ENCODE measurements around the gene PTPN1. TPM values are rescaled to one million over a fixed set of nuclear protein-coding genes. Genes with fewer than 3 reads are reported as not detected.
"Not testable (repeated sequence)": the region's sequence is repeated elsewhere in the genome, so short reads cannot be mapped to it uniquely, and the experiment has no call there.

Gene PTPN1
- total RNA-seq, 2 experiments from 2014 or later, result 79.6 to 80.5 TPM

DNA sequence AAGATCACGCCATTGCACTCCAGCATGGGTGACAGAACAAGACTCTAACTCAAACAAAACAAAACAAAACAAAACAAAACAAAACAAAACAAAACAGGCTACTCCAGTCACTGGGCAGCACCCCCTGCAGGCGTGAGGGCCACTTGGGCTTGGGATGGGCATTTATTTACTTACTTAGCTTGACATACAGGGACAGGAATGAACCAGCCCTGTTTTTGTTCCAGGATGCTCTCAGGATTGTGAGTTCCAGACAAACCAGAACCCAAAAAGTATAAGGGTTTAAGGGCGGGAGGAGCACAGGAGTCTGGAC, 4.0 kb upstream of the PTPN1 start:
- POLR2A ChIA-PET, result interaction anchor here (1.4 kb wide), 1 partner anchor 11 kb away, joined by 6 read pairs; no protein-coding TSS in a partner anchor
- H3K27ac Mint-ChIP-seq, result no peak overlapping the region

DNA sequence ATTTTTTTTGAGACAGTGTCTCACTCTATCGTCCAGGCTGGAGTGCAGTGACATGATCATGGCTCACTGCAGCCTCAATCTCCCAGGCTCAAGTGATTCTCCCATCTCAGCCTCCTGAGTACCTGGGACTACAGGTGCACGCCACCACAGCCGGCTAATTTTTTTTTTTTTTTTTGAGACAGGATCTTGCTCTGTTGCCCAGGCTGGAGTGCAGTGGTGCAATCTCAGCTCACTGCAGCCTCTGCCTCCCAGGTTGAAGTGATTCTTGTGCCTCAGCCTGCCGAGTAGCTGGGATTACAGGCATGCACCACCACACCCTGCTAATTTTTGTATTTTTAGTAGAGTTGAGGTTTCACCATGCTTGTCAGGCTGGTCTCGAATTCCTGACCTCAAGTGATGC, 2.4 kb upstream of the PTPN1 start:
- H3K4me3 Mint-ChIP-seq, DNase-seq, H3K27me3 Mint-ChIP-seq, POLR2A ChIA-PET, H3K27ac Mint-ChIP-seq, H3K9me3 Mint-ChIP-seq, CTCF ChIA-PET: not testable (repeated sequence)
- Mint-ChIP-seq H3K4me1 (peaks cover 26% of the 10 kb centered on the region), H3K36me3 (ENCODE audit: low read depth) (peaks cover 17% of the 10 kb centered on the region)

More for the DNA sequence above, 4.0 kb upstream of the PTPN1 start:
- Mint-ChIP-seq H3K4me1 (peaks cover 19% of the 10 kb centered on the region), H3K9me3 (no peaks in the 10 kb centered on the region), H3K27me3 (no peaks in the 10 kb centered on the region), H3K36me3 (ENCODE audit: low read depth) (peaks cover 7% of the 10 kb centered on the region), H3K4me3 (no peak overlapping the region)
- DNase-seq, result no peak
- CTCF ChIA-PET, result interaction anchor here (0.8 to 5.1 kb wide), 8 partner anchors 9 to 81 kb away, joined by 3 to 28 read pairs (median 3); no protein-coding TSS in a partner anchor

DNA sequence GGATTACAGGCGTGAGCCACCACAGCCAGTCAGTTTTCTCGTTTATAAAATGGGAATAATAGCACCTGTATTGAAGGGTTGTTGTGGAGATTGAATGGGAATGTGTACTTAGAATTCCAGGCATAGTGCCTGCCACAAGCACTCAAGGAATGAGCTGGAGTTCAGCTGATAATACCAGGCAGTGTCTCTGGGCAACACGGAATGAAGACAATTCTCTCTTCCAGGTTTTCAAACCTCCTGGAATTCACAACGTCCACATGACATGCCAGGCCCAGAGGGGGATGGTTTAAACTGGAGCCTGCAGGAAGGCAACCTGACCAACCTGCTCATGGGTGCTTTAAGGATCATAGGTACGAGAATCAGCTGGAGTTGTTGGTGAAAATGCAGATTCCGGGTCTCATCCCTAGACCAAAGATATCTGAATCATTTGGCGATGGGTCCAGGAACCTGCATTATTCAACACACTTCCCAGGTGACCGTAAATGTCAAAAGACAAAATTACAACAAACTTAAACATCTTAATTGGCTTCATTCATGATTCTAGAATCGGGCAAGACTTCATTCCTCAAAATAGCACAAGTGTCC, 1.9 kb upstream of the PTPN1 start:
- no peak for DNase-seq
- Mint-ChIP-seq H3K9me3 (no peaks in the 10 kb centered on the region), H3K4me1 (peaks cover 31% of the 10 kb centered on the region), H3K27ac (no peak overlapping the region), H3K36me3 (ENCODE audit: low read depth) (peaks cover 20% of the 10 kb centered on the region), H3K4me3 (no peak overlapping the region), H3K27me3 (no peaks in the 10 kb centered on the region)
- ChIA-PET POLR2A (interaction anchor here (0.8 to 13.9 kb wide), 3 partner anchors 10 to 38 kb away, joined by 3 to 209 read pairs (median 107); no protein-coding TSS in a partner anchor), CTCF (interaction anchor here (2.6 kb wide), 1 partner anchor 11 kb away, joined by 7 read pairs; no protein-coding TSS in a partner anchor)

DNA sequence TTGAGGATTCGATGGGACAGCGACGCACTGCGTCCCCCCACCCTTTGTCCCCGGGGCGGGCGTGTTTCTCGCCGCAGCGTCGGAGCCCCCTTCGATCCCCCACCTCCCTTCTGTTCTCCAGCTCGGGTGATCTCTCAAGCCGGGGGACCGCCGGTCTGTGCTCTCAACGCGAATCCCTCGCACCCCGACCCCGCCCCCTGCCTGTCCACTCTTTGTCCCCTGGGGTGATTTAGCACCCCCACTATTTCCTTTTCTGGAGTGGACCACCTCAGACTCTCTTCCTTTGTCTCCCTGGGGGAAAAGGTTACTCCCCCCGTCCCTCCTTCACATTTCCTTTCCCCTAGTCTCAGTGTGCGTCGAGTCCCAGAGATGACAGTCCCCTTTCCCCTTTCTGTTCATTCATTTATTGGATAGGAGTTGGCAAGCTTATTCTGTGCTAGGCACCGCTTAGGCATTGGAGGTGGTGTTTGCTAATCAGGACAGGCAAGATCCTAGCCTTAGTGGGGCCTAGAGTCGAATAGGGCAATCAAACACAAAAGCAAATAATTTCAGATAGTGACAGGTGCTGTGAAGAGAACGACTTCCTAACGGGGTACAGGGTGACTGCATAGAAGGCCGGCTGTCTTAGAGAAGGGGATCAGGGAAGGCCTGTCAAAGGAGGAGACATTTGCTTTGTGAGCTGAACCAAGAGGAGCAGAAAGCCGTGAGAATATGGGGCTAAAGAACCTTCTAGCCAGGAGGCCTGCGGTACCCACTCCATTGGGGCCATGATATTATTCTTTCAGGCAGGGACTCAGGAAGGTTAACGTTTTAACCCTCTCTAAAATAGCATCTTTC, 741 bp downstream of the PTPN1 start:
- CTCF ChIA-PET, result interaction anchor here (0.7 to 5.5 kb wide), 13 partner anchors 9 to 68 kb away, joined by 3 to 22 read pairs (median 5); no protein-coding TSS in a partner anchor
- Mint-ChIP-seq H3K27ac (peak overlapping the region; percentile 81), H3K36me3 (ENCODE audit: low read depth) (peaks cover 38% of the 10 kb centered on the region), H3K9me3 (no peaks in the 10 kb centered on the region), H3K4me3 (peak overlapping the region; percentile 91), H3K27me3 (no peaks in the 10 kb centered on the region), H3K4me1 (peaks cover 49% of the 10 kb centered on the region)
- peak; percentile 28 for DNase-seq
- POLR2A ChIA-PET, result interaction anchor here (0.6 to 13.9 kb wide), 29 partner anchors 8 to 1342 kb away, joined by 3 to 209 read pairs (median 4); partner anchors contain the start of genes ADNP, CEBPB, DPM1 and MOCS3

DNA sequence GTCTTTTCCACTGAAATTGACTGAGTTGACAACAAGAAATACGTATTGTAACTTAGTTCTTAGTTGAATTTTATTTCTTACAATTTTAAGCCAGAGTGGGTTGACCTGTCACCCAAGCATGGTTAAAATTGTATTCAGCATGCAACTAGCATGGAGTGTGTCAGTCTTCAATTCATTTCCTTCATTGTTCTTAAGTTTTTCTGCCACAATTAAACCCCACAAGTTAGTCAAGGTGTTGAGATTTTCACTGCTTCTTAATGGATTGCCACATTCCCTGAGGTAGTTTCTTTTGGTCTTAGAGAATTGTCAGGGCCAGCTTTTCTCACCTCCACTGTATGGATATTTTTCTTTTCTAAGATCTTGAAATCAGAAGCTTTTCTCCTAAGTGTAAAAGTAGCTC, 2.1 kb downstream of the PTPN1 start:
- Mint-ChIP-seq H3K9me3 (no peaks in the 10 kb centered on the region), H3K36me3 (ENCODE audit: low read depth) (peaks cover 44% of the 10 kb centered on the region), H3K4me3 (peak overlapping the region; percentile 91), H3K4me1 (peaks cover 61% of the 10 kb centered on the region), H3K27ac (peak overlapping the region; percentile 93), H3K27me3 (no peaks in the 10 kb centered on the region)
- DNase-seq, result no peak
- CTCF ChIA-PET, result interaction anchor here (0.7 to 5.5 kb wide), 12 partner anchors 11 to 397 kb away, joined by 3 to 22 read pairs (median 4); partner anchors contain the start of gene BCAS4
- POLR2A ChIA-PET, result interaction anchor here (0.7 to 13.9 kb wide), 16 partner anchors 10 to 419 kb away, joined by 3 to 209 read pairs (median 6); partner anchors contain the start of genes ADNP and UBE2V1

DNA sequence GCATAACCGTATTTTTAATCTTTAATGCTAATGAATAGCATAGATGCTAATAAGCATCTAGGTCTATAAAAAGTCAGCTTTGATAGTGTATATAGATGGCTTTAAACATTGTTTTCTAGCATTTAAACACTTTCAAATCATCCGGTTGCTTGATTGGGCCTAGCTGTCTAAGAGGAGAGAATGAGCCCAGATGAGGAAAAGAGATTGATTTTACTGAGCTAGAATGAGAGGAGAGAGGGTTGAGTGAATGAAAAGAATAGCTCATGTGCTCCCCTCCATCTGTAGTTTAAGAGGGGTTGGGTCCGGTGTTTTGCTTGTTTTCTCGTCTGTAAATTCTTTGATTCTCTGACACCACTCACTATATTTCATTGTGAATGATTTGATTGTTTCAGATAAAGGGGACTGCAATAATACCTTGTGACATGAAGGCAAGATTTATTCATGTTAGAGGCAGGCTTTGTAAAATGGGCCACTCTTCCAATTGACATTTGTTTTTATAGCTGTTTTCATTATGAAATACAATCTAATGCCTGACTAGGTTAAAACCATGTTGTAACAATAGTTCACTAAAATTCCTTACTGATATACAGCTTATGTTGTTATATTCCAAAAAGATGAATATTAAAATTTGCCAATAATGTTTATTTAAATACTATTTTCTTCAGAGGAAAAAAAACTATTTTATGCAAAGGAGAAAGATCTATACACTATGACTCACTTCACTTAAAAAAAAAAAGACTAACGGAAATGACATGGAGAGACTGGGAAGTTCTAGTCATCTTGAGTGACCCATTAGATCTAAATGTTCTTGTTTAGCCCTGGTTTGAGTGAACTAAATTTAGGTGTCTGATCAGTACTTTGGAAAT, 3.2 kb downstream of the PTPN1 start:
- Mint-ChIP-seq H3K36me3 (ENCODE audit: low read depth) (peaks cover 49% of the 10 kb centered on the region), H3K4me1 (peaks cover 71% of the 10 kb centered on the region), H3K27ac (peak overlapping the region; percentile 93), H3K27me3 (no peaks in the 10 kb centered on the region), H3K4me3 (peak overlapping the region; percentile 91), H3K9me3 (no peaks in the 10 kb centered on the region)
- POLR2A ChIA-PET, result interaction anchor here (0.8 to 13.9 kb wide), 11 partner anchors 8 to 322 kb away, joined by 3 to 209 read pairs (median 5); no protein-coding TSS in a partner anchor
- DNase-seq, result no peak
- CTCF ChIA-PET, result interaction anchor here (1.1 to 5.5 kb wide), 9 partner anchors 30 to 281 kb away, joined by 3 to 22 read pairs (median 4); partner anchors contain the start of gene BCAS4

DNA sequence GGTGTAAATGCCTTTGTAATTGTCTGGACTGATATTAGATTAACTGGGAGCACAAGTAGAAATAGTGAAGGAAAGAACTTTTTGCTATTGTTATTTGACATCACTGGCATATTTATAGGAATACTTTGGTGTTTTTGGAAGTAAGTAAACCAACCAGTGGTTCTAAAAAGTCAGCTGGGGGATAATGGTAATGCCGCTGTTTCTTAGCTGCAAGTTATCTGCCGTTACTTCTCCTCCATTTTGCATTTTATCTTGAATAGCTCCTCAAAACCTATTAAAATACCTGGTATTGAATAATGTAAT, 3.8 kb downstream of the PTPN1 start:
- H3K9me3 Mint-ChIP-seq, result no peaks in the 10 kb centered on the region
- ChIA-PET POLR2A (interaction anchor here (0.7 to 13.9 kb wide), 9 partner anchors 9 to 322 kb away, joined by 3 to 209 read pairs (median 6); no protein-coding TSS in a partner anchor), CTCF (interaction anchor here (1.2 to 5.5 kb wide), 7 partner anchors 9 to 65 kb away, joined by 3 to 22 read pairs (median 4); no protein-coding TSS in a partner anchor)
- H3K27me3 Mint-ChIP-seq, result no peaks in the 10 kb centered on the region
- H3K27ac Mint-ChIP-seq, result peak overlapping the region; percentile 93
- H3K4me3 Mint-ChIP-seq, result peak overlapping the region; percentile 91
- H3K4me1 Mint-ChIP-seq, result peaks cover 71% of the 10 kb centered on the region
- H3K36me3 Mint-ChIP-seq (ENCODE audit: low read depth), result peaks cover 52% of the 10 kb centered on the region
- DNase-seq, result no peak

DNA sequence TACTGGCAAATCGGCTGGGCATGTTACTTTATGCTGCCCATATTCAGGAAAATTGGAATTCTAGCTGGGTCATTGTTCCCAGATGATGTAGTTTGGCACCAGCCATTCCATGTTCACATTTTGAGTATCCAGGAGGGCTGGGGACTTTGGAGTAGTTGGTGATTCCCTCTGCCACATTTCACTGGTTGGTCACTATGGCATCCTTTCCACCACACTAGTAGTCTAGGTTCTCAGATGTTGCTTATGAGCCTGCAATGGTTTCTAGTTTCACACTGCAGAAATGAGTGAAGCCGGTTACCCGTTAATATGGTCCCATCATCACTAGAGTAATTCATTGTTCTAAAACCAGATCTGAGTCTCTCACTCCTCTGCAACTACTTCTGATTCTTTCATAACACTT, 4.6 kb downstream of the PTPN1 start:
- POLR2A ChIA-PET, result interaction anchor here (0.7 to 13.9 kb wide), 6 partner anchors 8 to 39 kb away, joined by 3 to 209 read pairs (median 6); no protein-coding TSS in a partner anchor
- Mint-ChIP-seq H3K9me3 (no peaks in the 10 kb centered on the region), H3K27ac (peak overlapping the region; percentile 93), H3K27me3 (no peaks in the 10 kb centered on the region), H3K4me1 (peaks cover 74% of the 10 kb centered on the region), H3K36me3 (ENCODE audit: low read depth) (peaks cover 57% of the 10 kb centered on the region), H3K4me3 (peak overlapping the region; percentile 91)
- CTCF ChIA-PET, result interaction anchor here (1.1 to 5.5 kb wide), 5 partner anchors 8 to 61 kb away, joined by 3 to 22 read pairs (median 3); no protein-coding TSS in a partner anchor
- DNase-seq, result no peak

DNA sequence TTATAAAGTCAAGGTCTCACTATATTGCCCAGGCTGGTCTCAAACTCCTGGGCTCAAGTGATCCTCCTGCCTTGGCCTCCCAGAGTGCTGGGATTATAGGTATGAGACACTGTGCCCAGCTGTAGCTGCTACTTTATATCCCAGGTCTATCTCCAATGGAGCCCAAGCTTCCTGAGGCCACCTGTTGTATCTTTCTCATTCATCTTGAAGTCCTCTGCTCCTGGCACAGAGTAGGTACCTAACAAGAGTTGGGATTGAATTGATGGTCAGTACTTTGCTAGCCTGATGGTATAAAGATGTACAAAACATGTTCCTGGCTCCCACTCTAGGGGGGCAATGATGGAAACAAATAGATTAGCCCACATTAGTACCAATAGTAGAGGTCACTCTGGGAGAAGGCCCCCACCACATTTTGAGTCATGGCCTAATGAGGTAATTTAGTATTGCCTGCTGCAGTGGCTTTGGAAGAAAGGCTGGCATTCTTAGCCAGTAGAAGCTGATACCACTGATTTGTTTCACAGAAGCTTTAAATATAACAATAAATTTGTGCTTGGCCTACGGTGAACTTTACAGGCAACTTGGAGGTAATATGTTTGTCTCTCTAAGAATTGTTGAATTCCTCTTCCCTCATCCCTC, 5.4 kb downstream of the PTPN1 start:
- DNase-seq, result no peak
- no peaks in the 10 kb centered on the region for H3K27me3 Mint-ChIP-seq
- peak overlapping the region; percentile 65 for H3K4me3 Mint-ChIP-seq
- H3K4me1 Mint-ChIP-seq, result peaks cover 81% of the 10 kb centered on the region
- H3K27ac Mint-ChIP-seq, result peak overlapping the region; percentile 93
- ChIA-PET POLR2A (interaction anchor here (0.8 to 13.9 kb wide), 9 partner anchors 12 to 51 kb away, joined by 3 to 209 read pairs (median 6); no protein-coding TSS in a partner anchor), CTCF (interaction anchor here (1.1 to 5.5 kb wide), 7 partner anchors 8 to 60 kb away, joined by 3 to 22 read pairs (median 4); no protein-coding TSS in a partner anchor)
- peaks cover 59% of the 10 kb centered on the region for H3K36me3 Mint-ChIP-seq (ENCODE audit: low read depth)
- H3K9me3 Mint-ChIP-seq, result no peaks in the 10 kb centered on the region

DNA sequence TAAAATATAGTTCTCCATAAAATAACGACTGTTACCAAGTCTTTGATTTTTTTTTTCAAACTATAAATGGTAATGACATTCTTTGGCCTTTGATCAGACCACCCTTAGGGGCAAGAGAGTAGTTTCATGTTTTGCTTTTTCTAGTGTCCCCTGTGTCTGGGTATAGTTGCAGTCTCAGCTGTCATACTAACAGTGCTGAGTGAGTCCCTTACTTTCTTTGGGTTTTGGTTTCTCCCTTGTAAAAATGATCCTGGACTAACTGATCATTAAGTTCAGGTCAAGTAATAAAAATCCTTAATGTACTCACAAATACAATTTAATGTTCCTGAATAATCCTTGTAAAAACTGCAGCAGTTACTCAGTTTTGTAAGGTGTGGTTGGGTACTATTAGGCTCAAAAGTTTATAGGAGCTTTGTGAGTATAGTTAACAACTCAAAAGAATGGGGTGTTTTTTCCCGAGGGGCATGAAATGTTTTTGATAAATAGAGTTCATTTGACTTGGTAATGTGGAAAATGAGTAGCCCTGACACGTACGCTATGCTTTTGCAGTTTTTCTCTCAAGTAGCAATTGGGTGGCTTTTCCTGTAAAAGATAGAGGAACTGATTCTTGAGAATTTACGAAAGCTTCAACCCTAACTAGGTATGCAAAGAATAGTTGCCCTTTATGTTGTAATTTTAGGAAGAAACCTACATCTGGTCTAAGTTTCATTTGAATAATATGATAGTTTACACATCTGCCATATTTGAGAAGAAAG, 6.2 kb downstream of the PTPN1 start:
- Mint-ChIP-seq H3K4me3 (peak overlapping the region; percentile 65), H3K36me3 (ENCODE audit: low read depth) (peaks cover 56% of the 10 kb centered on the region), H3K27ac (peak overlapping the region; percentile 93), H3K9me3 (no peaks in the 10 kb centered on the region), H3K4me1 (peaks cover 88% of the 10 kb centered on the region), H3K27me3 (no peaks in the 10 kb centered on the region)
- CTCF ChIA-PET, result interaction anchor here (0.6 to 2.9 kb wide), 11 partner anchors 29 to 329 kb away, joined by 3 to 15 read pairs (median 3); no protein-coding TSS in a partner anchor
- no peak for DNase-seq
- POLR2A ChIA-PET, result interaction anchor here (1.0 to 13.9 kb wide), 15 partner anchors 11 to 364 kb away, joined by 3 to 209 read pairs (median 6); no protein-coding TSS in a partner anchor

Data from activated CD4-positive, alpha-beta memory T cell treated with anti-CD3 and anti-CD28 coated beads, Interleukin-2, amount 10 ng/mL, durations not matched to agents 7 days and 5 days (primary cell).